Raji (cell line): ENCODE measurements around the gene WSCD1.

ENCODE experiments used
- POLR2A ChIP-seq: IDR thresholded peaks from 2 replicates; pipeline ENCODE4 v1.6.1; 2011; ENCODE audit warnings: low read depth, low read length, control low read depth; ENCODE audit not compliant: insufficient read depth

WSCD1 gene

GRCh38 chr17:6105649-6106007 lies 35.4 kb downstream of the WSCD1 start:
- no peak for TF ChIP-seq POLR2A

GRCh38 chr17:6106212-6106611 lies 36.0 kb downstream of the WSCD1 start:
- no peak for TF ChIP-seq POLR2A

- no peak for TF ChIP-seq POLR2A
Measured at GRCh38 chr17:6107791-6108190, 37.6 kb downstream of the WSCD1 start.

GRCh38 chr17:6108382-6108781 lies 38.2 kb downstream of the WSCD1 start:
- TF ChIP-seq POLR2A: no peak

- no peak for TF ChIP-seq POLR2A
Measured at GRCh38 chr17:6108987-6109386, 38.8 kb downstream of the WSCD1 start.

- TF ChIP-seq POLR2A: no peak
Measured at GRCh38 chr17:6109536-6109935, 39.4 kb downstream of the WSCD1 start.

- no peak for TF ChIP-seq POLR2A
Measured at GRCh38 chr17:6110088-6110487, 39.9 kb downstream of the WSCD1 start.

GRCh38 chr17:6110592-6110991 lies 40.4 kb downstream of the WSCD1 start:
- no peak for TF ChIP-seq POLR2A

GRCh38 chr17:6120351-6120750 lies 50.2 kb downstream of the WSCD1 start:
- TF ChIP-seq POLR2A: no peak

GRCh38 chr17:6124856-6125255 lies 54.7 kb downstream of the WSCD1 start:
- no peak for TF ChIP-seq POLR2A

- TF ChIP-seq POLR2A: no peak
Measured at GRCh38 chr17:6126768-6127167, 56.6 kb downstream of the WSCD1 start.

GRCh38 chr17:6134721-6135120 lies 64.5 kb downstream of the WSCD1 start:
- no peak for TF ChIP-seq POLR2A

GRCh38 chr17:6135236-6135635 lies 65.1 kb downstream of the WSCD1 start:
- no peak for TF ChIP-seq POLR2A

GRCh38 chr17:6135996-6136395 lies 65.8 kb downstream of the WSCD1 start:
- TF ChIP-seq POLR2A: no peak

GRCh38 chr17:6137716-6138502 lies 67.7 kb downstream of the WSCD1 start:
- no peak for TF ChIP-seq POLR2A

GRCh38 chr17:6138761-6139446 lies 68.7 kb downstream of the WSCD1 start:
- no peak for TF ChIP-seq POLR2A
